ENCODE measurements around the gene MS4A12.
"Not testable (repeated sequence)": the region's sequence is repeated elsewhere in the genome, so short reads cannot be mapped to it uniquely, and the experiment has no call there.

Gene MS4A12, protein sequence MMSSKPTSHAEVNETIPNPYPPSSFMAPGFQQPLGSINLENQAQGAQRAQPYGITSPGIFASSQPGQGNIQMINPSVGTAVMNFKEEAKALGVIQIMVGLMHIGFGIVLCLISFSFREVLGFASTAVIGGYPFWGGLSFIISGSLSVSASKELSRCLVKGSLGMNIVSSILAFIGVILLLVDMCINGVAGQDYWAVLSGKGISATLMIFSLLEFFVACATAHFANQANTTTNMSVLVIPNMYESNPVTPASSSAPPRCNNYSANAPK

DNA sequence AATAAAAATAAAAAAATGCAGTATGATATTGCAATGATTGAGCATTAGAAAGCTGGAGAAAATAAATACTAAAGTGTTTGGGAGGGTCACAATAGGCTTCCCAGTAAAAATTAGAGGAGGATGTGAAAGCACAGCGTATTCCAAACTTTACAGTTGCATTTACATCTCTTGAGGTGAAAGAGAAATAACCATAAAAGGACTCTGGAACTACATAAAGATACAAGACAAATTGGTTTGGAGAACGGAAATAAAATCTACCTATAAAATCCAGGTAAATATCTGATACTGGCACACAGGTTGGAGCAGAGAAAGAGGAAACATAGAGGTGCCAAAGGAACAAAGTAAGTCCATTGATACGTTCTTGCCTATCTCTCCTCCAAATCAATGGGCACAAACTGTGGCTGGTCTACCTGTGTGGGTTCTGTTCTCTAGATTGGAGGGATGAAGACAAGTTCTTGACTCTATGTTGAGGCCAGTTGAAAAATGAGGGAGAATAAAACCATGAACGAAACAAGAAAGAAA is at the start of gene MS4A12:
Gene MS4A12, plus strand, starts transcription at position 291 of the 522 bp plus-strand sequence. CDS start 4,541 bp downstream, outside the sequence.
- no peak for DNase-seq (ENCODE audit: low spot score)

DNA sequence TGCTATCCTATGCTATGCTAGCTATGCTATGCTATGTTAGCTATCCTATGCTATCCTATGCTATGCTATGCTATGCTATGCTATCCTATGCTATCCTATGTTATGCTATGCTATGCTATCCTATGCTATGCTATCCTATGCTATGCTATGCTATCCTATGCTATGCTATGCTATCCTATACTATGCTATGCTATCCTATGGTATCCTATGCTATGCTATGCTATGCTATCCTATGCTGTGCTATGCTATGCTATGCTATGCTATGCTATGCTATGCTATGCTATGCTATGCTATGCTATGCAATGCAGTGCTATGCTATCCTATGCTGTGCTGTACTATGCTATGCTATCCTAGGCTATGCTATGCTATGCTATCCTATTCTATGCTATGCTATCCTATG is 45.5 kb upstream of the MS4A12 start:
- no peak for DNase-seq (ENCODE audit: low spot score)

DNA sequence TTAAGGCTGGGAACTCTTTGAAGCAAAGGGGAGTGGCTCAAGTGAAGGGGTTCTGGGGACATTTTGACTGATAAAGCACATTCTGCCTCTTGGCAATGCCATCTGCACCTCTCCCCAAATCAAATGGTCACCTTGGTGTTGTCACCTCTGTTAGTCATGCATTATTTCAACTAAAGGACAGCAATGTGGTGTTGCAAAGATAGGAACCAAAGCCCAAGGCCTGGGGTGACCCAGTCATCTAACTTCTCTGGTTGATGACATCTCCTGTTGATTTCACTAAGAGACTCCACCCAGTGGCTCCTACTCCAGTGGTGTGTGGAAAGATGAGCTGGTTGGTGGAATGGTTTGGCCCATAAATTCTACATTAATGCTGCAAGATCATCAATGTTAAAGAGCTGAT is 44.7 kb upstream of the MS4A12 start:
- DNase-seq (ENCODE audit: low spot score): no peak

DNA sequence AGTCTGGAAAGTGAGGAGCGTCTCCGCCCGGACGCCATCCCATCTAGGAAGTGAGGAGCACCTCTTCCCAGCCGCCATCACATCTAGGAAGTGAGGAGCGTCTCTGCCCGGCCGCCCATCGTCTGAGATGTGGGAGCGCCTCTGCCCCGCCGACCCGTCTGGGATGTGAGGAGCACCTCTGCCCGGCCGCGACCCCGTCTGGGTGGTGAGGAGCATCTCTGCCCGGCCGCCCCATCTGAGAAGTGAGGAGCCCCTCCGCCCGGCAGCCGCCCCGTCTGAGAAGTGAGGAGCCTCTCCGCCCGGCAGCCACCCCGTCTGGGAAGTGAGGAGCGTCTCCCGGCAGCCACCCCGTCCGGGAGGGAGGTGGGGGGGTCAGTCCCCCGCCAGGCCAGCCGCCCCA is 41.4 kb upstream of the MS4A12 start:
- DNase-seq (ENCODE audit: low spot score): not testable (repeated sequence)

DNA sequence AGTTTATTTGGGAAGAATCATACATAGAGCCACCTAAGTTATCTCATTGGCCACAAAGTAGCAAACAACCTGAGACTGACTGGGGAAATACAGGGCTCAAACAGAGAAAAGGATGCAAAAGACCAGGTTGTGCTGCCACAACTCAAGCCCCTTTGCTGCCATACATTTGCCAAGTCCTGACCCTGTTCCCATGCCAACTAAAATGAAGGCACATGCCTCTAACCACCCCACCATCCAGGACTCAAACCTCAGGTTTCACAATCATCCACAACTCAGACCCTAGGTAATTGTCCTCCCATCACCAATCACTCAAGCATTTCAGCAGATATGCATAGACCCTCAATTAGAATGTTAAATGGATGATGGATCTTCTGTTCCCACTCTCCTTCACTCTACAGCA is 38.4 kb upstream of the MS4A12 start:
- no peak for DNase-seq (ENCODE audit: low spot score)

DNA sequence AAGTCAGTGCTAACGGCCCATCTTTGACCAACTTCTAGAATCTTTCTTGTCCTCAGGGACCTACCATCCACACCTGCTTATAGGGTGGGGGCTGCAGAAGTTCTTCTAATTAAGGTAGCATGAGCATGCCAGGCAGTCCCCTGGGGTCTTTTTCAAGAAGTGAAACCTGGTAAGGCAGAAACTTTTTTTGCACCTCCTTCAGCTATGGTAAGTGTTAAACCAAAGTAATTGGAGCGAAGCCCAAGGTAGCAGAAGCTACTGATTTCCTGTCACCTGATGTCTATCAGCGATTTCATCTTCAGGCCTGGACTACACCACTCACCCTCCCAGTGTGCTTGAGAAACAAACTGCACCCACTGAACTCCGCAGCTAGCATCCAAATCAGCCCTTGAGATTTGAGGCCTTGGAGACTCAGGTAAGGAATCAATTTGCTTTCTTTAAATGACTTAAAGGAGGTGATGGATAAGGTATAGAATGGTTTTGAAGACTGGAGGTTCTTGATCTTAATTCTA is 37.0 kb upstream of the MS4A12 start, which contains the start of gene MS4A1:
Gene MS4A1, plus strand, starts transcription at position 317 of the 512 bp plus-strand sequence. CDS start 6,528 bp downstream, outside the sequence.
- no peak for DNase-seq (ENCODE audit: low spot score)

DNA sequence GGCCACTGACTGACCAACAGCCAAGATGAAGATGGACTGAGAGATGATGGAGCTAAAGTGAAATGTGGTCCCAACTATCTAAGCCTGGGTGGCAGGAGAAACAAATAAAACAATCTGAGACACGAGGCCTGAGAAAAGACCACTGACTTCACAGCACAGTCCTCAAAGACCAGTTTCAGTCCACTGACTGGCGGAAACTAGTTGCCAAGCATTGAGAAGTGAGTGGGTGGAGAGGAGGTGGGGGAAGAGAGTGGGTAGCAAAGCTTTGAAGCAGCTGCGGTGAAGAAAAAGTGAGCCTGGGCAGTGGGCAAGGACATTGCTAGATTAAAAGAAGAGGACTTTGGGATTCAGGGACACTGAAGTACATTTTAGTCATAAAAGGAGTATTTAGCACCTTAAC is 35.0 kb upstream of the MS4A12 start:
- no peak for DNase-seq (ENCODE audit: low spot score)

DNA sequence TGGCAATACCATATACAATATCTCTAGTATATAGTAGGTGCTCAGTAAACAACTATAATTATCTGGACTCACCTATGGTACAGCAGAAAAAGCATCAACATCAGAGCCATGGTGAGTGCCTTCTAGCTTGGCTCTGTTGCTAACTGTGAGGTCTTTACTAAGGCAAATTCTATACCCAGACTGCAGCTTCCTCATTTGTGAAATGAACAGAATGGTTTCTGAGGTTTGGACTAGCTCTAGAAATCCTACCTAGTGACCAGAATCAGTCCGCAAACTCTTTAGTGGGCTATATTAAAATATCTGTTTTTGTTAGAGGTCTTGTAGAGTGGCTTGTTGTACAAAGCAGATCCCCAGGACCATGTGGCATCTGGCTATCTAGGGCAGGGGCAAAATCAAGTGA is 33.2 kb upstream of the MS4A12 start:
- no peak for DNase-seq (ENCODE audit: low spot score)

DNA sequence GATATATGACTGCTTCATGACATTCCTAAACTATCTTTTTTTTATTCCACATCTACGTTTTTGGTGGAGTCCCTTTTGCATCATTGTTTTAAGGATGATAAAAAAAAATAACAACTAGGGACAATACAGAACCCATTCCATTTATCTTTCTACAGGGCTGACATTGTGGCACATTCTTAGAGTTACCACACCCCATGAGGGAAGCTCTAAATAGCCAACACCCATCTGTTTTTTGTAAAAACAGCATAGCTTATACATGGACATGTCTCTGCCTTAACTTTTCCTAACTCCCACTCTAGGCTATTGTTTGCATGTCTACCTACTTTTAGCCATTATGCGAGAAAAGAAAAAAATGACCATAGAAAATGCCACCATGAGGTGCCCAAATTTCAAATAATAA is 23.7 kb upstream of the MS4A12 start:
- no peak for DNase-seq (ENCODE audit: low spot score)

DNA sequence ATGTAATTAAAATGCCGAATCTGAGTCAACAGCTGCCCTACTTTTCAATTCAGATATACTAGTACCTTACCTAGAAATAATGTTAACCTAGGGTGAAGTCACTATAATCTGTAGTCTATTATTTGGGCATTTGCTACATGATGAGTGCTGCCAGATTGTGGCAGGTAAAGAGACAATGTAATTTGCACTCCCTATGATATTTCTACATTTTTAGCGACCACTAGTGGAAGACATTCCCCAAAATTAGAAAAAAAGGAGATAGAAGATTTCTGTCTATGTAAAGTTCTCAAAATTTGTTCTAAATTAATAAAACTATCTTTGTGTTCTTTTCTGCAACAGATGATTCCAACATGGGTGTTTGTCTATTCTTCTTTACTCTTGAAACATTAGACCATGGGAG is 22.9 kb upstream of the MS4A12 start:
- DNase-seq (ENCODE audit: low spot score): no peak

DNA sequence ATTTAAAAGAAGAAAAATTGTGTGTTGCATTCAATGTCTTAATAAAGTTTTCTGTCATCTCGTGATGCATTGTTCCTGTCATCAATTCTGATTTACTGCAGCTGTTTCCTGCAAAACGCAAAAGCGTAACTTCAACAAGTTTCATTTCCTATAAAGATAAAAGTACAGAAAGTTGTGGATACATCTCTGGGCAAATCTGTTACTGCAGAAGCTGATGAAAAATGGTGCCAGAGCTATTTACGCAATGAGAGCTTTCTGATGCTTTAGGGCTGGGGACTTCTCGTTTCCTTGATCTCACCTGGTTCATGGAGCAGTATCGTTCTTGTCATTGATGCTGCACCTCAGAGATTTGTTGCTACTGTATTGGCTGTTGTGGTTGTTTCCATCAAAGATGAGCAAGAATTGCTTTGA is 15.5 kb upstream of the MS4A12 start:
- DNase-seq (ENCODE audit: low spot score): no peak

DNA sequence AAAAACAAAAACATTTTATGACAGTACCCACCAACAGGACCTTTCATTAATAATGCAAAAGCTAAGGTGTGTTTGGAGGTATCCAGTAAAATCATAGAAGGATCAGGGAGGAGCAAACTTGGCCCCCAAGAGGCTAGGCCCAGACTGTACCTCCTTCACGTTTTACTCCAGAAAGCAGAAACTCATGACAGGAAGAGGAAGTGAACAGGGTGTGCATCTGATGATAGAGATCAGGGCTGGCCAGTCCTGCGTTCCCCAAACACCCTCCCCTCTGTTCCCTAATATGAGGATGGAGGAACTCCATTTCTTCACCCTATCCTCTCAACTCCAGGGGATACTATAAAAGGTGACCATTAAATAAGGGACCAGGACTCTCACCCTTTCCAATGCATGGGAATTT is 10.2 kb upstream of the MS4A12 start:
- no peak for DNase-seq (ENCODE audit: low spot score)

DNA sequence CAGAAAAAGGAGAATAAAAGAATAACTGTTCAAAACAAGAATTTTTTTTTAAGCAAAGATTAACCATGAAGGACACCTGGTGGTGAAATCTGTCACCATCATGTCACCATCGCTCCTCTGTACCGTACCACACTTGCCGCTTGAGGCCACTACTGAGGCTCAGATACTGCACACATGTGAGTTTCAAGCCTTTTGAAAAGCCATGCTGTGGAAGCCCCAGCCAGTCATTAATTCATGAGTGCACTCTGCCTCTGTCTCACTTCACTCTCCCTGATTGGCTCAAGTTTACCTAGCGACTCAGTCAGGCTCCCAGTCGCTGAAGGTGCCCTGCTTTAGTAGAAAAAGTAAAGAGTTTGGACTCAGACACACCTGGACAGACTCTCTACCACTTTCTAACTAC is 6.6 kb upstream of the MS4A12 start:
- DNase-seq (ENCODE audit: low spot score): no peak

DNA sequence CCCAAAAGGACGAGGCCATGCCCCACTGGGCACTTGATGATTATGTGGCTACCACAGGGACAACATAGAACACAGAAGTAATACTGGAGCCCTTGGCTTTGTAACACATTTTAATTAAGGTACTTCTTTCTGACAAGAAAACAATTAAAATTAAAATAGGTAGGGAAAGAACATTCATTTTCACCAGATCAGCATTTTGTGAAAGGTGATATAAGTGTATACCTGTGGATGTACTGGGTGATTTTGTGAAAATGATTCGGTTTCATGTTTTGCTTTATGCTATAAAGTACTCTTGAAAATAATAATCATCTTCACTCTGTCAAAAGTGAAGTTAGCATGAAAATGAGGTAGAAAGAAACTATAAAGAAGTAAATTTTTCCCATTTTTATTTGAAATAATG is 876 bp downstream of the MS4A12 start:
- DNase-seq (ENCODE audit: low spot score): no peak

DNA sequence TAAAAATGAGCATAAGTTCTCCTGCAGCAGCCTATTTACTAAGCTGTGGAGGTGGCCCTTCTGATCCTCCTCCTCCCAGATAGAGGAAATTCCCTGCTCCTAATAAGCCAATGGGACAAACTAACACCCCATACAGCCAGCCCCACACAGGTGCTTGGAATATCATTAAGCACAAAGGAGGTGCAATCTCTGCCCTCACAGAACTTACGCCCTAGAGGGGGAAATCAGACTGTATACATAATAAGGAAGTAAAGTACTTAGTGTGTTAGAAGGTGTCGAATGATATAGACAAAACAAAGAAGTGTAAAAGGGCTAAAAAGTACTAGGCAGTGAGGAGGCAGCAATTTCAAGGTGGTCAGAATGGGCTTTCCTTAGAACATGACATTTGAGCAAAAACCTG is 5.8 kb downstream of the MS4A12 start:
- DNase-seq (ENCODE audit: low spot score): no peak

DNA sequence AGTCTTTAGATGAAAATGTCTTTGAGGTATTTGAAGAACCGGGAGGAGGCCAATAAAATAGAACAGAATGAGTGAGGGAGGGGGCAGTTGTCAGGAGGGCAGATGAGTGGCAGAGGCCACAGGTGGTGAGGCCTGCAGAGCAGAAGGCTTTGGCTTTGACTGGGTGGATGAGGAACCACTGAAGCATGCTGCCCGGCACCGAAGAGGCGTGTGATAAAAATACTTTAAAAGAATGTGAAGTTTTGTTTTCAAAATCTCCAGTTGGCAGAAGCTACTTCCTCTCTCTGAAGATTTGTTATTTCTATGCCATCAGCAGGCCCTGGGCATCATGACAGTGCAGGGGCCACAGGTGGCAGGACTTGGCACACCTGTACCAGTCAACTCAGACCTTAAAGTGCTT is 6.3 kb downstream of the MS4A12 start:
- no peak for DNase-seq (ENCODE audit: low spot score)

DNA sequence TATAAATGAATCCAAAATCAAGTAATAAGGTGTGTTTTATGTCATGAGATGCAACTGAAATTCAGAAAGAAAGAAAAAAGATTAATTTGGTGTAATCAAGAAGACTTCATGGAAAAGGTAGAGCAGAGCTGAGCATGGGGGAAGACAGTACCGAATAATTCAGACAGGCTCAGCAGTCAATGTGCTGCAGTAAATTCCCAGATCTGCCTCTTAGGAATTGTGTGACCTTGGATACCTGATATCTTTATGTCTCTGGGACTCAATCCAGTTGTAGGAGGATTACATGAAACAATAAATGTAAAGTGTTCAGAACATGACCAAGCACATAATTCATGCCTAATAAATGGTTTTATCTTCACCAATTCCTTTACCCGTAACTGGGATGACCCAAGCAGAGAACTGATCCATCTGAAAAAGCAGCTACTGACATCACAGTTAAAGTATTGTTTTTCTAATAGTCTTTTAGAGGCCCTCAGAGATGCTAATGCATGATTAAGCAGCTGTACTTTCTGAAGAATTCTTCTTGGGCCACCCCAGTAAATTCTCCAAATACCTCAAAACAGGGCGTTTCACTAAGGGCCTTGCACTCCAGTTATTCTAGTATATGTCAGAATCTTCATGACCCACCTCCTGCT is 7.8 kb downstream of the MS4A12 start:
- no peak for DNase-seq (ENCODE audit: low spot score)

DNA sequence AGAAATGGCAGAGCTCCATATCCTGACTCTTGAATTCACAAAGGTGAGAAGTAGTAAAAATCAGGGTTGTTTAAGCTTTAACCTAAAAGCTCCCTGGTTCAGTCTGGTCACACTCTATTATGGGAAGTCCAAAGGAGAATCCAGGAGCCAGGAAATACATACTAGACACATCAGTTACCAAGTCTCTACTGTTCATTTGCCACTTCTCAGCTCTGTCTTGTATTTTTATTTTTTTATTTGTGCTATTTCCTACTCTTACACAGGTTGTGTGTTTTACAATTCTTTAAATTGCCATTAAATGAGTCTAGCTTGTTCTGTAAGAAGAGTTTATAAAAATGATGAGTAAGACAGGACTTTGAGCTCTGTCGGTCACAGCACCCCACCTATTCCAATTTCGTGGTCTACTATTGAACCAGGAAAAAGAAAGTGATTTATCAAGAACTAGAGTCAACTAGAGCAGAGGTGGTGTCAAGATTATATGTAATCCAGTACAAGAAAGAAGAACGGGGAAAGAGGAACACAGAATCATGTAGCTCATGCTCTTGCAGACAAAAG is 9.7 kb downstream of the MS4A12 start:
- DNase-seq (ENCODE audit: low spot score): no peak

DNA sequence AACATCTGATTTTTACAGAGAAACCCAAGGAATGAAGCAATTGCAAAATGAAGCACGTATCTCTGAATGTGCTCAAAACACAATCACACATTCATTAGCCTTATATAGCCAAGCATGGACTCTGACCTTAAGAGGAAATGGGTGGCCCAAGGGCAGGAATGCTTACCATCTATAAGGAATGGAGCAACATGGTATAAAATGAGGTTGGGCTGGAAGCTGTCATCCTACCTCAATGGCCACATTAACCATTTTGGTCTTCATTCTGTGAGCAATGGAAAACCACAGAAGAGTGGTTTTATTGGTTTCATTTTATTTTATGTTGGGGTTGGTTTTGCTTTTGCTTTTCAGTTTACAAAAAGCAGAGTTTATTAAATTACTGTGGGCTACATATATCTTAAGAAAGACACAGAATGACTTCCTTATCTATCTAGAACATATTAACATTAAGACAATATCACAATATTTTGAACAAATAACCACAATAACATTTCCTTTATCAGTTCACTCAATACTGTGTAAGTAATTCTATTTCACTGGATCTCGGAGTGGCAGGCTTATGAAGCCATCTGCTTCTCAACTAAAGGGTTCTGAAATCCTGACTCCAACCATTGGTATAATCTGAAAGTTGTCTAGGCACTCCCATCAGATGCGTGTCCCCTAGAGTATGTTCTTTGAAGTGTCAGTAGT is 11.8 kb downstream of the MS4A12 start:
- DNase-seq (ENCODE audit: low spot score): no peak

DNA sequence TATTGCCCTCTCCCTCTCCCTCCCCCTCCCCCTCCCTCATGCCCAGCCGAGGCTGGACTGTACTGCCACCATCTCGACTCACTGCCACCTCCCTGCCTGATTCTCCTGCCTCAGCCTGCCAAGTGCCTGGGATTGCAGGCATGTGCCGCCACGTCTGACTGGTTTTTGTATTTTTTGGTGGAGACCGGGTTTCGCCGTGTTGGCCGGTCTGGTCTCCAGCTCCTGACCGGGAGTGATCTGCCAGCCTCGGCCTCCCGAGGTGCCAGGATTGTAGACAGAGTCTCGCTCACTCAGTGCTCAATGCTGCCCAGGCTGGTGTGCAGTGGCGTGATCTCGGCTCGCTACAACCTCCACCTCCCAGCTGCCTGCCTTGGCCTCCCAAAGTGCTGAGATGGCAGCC is 17.0 kb downstream of the MS4A12 start:
- DNase-seq (ENCODE audit: low spot score): not testable (repeated sequence)

DNA sequence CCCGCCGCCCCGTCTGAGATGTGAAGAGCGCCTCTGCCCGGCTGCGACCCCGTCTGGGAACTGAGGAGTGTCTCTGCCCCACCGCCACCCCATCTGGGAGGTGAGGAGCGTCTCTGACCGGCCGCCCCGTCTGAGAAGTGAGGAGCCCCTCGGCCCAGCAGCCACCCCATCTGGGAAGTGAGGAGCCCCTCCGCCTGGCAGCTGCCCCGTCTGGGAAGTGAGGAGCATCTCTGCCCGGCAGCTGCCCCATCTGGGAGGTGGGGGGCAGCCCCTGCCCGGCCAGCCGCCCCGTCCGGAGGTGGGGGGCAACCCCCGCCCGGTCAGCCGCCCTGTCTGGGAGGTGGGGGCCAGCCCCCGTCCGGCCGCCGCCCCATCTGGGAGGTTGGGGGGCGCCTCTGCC is 17.6 kb downstream of the MS4A12 start:
- not testable (repeated sequence) for DNase-seq (ENCODE audit: low spot score)

DNA sequence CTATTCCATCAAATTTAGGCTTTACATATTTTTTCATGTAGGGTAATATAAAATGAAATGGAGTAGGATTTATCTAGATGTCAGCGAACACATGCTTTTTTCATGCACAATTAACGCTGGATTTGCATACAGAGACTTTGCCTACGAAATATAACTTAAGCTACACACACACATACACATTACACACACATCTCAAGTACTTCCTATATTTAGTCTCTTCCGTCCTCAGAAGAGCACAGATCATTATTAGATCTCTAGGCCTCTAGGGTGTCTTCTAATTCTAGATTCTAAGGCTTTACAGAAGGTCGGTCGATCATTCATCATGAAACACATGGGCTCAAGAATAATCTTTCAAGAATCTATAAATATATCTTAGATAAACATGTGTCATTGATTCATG is 18.8 kb downstream of the MS4A12 start:
- no peak for DNase-seq (ENCODE audit: low spot score)

Data from hematopoietic multipotent progenitor cell treated with erythropoietin and hydrocortisone succinate and interleukin-3 and kit ligand, for 15 days (in vitro differentiated cells).